Stimulated activated memory B cell treated with anti-CD40 and anti-IgM and Interleukin-4, amounts not matched to agents 10 μg/mL and 1 μg/mL and 100 μg/mL, for 72 hours (primary cell): ENCODE results near the gene ZNF488.

Source experiments
- ATAC-seq: fragments of 150-1000 bp; cut with Tn5 transposase; 2 replicates; pipeline ENCODE4 v1.10.0; 2021
- H3K27ac Mint-ChIP-seq: one replicate; pipeline ENCODE4 v1.8.0; 2022; ENCODE audit warnings: mild to moderate bottlenecking, mixed read lengths
- H3K27me3 Mint-ChIP-seq: one replicate; pipeline ENCODE4 v1.8.0; 2022; ENCODE audit warnings: mixed read lengths
- H3K36me3 Mint-ChIP-seq: one replicate; pipeline ENCODE4 v1.8.0; 2022; ENCODE audit warnings: mixed read lengths
- H3K4me1 Mint-ChIP-seq: one replicate; pipeline ENCODE4 v1.8.0; 2022; ENCODE audit warnings: mixed read lengths
- H3K4me3 Mint-ChIP-seq: one replicate; pipeline ENCODE4 v1.8.0; 2022; ENCODE audit warnings: mild to moderate bottlenecking, moderate library complexity, mixed read lengths
- H3K9me3 Mint-ChIP-seq: one replicate; pipeline ENCODE4 v1.8.0; 2022; ENCODE audit warnings: mixed read lengths

ZNF488 gene

DNA sequence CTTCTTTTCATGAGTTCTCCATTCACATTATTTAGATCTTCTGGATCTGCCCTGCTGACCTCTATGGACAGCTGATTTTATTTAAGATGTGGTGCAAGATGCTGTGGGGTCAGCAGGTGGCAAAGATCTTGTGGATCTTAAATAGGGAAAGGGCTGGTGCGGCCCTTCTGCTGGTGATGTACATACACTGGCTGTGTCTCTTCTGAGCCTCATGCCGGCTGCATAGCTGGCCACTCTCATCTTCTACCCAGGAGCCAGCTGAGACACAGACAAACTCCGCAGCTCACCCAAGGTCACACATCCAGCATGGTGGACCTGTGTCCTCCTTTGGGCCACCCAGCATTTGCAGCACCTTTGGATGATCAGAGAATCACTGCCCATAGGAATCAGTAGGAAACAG is 26.2 kb downstream of the ZNF488 start:
- Mint-ChIP-seq H3K27me3 (no peaks in the 10 kb centered on the region), H3K4me1 (no peaks in the 10 kb centered on the region), H3K27ac (no peak overlapping the region), H3K36me3 (no peaks in the 10 kb centered on the region), H3K4me3 (no peak overlapping the region), H3K9me3 (no peaks in the 10 kb centered on the region)
- no peak for ATAC-seq

DNA sequence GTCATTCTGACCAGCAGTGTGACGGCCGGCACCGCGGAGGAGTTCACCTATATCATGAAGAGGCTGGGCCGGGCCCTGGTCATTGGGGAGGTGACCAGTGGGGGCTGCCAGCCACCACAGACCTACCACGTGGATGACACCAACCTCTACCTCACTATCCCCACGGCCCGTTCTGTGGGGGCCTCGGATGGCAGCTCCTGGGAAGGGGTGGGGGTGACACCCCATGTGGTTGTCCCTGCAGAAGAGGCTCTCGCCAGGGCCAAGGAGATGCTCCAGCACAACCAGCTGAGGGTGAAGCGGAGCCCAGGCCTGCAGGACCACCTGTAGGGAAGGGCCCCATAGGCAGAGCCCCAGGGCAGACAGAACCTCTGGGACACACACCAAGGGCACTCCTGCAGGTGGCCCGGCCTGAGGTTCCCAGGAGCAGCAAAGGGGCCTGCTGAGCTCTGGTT is 26.9 kb downstream of the ZNF488 start:
- Mint-ChIP-seq H3K27me3 (no peaks in the 10 kb centered on the region), H3K4me3 (no peak overlapping the region), H3K9me3 (no peaks in the 10 kb centered on the region), H3K27ac (no peak overlapping the region), H3K4me1 (no peaks in the 10 kb centered on the region), H3K36me3 (no peaks in the 10 kb centered on the region)
- ATAC-seq = peak; percentile 27

DNA sequence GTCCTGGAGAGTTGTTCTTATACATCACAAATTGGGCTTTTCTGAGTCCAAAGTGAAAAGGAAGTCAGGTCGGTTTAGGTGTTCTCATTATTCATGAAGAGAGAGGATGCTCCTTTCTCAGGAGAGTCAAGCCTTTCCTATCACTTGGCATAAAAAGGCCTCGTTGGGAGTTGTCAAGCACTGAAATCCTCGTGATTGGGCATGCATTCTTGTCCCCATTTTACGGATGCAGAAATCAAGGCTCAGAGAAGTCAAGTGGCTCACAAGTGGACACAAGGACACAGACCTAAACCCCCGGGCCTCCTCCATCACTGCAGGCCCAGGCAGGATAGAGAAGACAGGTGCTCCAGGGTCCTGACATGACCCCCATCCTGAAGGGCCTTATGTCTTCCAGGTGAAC is 27.4 kb downstream of the ZNF488 start:
- H3K27me3 Mint-ChIP-seq = no peaks in the 10 kb centered on the region
- ATAC-seq = peak; percentile 3
- no peaks in the 10 kb centered on the region for H3K4me1 Mint-ChIP-seq
- H3K9me3 Mint-ChIP-seq = no peaks in the 10 kb centered on the region
- no peak overlapping the region for H3K27ac Mint-ChIP-seq
- no peaks in the 10 kb centered on the region for H3K36me3 Mint-ChIP-seq
- no peak overlapping the region for H3K4me3 Mint-ChIP-seq

DNA sequence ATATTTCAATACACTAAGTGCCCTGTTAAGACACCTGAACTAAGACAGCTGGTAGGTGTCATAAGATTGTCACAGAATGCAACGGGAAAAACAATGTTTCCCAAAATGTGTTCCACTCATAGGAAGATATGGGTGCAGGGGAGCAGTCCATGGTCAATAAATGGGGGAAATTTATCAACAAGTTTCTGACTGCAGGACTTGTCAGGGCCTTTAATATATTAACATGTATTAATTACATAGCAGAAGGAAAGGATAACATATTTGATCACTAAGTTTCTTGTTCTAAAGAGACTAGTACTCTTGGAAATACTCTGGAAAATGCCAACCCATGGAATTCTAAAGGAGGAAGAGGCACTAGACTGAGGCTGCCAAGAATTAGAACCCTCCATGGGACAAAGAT is 29.2 kb downstream of the ZNF488 start:
- Mint-ChIP-seq H3K27me3 (no peaks in the 10 kb centered on the region), H3K4me3 (no peak overlapping the region), H3K9me3 (no peaks in the 10 kb centered on the region), H3K4me1 (no peaks in the 10 kb centered on the region), H3K36me3 (no peaks in the 10 kb centered on the region), H3K27ac (no peak overlapping the region)
- no peak for ATAC-seq

DNA sequence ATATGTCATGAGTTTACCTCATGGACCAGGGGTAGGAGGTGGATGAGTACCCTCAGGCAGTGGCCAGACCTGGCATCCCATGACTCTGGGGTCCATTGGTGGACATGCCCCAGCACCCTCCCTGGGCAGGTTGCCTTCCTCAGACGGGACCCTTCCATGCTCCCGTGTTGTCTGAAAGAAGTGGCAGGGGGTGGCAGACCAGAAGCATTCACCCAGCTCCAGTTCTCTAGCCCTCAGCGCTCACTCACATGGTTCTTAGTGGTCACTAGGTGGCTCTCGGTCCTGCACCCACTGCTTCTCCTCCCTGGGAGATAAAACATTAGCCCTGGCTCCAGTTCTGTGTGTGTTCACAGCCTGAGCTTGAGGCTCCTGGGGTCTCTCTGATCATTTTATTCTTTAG is 29.9 kb downstream of the ZNF488 start:
- Mint-ChIP-seq H3K4me3 (no peak overlapping the region), H3K9me3 (no peaks in the 10 kb centered on the region), H3K27ac (no peak overlapping the region), H3K4me1 (no peaks in the 10 kb centered on the region), H3K27me3 (no peaks in the 10 kb centered on the region), H3K36me3 (no peaks in the 10 kb centered on the region)
- ATAC-seq = no peak

DNA sequence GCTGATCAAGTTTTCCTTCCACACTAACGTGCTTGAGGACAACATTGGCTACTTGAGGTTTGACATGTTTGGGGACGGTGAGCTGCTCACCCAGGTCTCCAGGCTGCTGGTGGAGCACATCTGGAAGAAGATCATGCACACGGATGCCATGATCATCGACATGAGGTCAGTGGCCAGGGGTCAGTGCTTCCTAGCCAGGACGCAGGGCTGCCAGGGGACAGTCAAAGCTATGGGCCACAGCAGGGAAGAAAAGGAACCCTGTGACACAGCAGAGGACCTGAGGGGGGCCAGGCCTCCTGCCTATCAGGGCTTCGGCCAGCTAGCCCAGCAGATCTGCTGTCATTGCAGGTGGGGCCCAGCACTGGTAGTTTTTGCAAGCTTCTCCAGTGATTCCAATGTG is 30.7 kb downstream of the ZNF488 start:
- no peak overlapping the region for H3K27ac Mint-ChIP-seq
- H3K4me1 Mint-ChIP-seq = no peaks in the 10 kb centered on the region
- H3K27me3 Mint-ChIP-seq = no peaks in the 10 kb centered on the region
- no peaks in the 10 kb centered on the region for H3K36me3 Mint-ChIP-seq
- no peak for ATAC-seq
- no peak overlapping the region for H3K4me3 Mint-ChIP-seq
- H3K9me3 Mint-ChIP-seq = no peaks in the 10 kb centered on the region

DNA sequence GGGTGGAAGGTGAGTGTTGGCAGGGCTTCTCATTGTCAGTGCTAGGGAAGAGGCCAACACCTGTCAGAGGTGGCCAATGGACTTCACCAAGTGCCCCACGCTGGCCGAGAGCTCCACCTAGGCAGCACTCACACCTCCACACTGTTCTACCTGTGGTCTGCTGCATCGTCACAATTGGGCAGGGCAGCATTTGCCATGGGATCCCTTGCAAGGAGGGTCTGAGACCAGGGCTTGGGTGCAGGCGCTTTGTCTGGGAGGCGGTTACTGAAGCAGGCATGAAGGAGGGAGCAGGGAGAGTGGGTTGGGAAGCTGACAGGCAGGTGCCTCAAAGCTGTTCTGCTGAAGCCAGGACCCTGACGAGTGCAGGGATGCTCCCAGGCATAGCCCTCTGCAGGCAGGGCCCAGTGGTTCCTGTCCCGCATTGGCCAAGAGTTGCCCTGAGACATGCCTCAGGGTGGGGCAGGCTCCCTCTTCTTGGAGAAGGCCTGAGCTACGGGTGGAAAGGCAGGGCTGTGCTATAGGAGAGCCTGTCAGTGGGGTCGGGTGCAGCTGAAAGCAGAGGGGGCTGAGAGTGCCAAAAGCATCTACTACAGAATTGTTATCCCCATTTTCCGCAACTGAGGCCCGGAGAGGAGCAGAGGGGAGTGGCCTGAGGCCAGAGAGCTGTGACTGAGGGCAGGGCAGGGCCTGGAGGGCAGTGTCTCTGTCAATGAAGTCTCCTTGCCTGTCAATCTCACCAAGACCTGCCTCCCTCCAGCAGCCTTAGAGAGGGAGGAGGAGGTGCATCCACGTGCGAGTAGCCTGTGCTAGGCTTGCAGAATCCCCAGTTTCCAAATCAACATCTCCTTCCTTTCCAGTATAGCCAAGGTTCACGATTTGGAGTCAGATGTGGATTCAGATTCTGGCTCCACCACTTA is 31.9 kb downstream of the ZNF488 start:
- no peaks in the 10 kb centered on the region for H3K4me1 Mint-ChIP-seq
- H3K4me3 Mint-ChIP-seq = no peak overlapping the region
- H3K36me3 Mint-ChIP-seq = no peaks in the 10 kb centered on the region
- H3K9me3 Mint-ChIP-seq = no peaks in the 10 kb centered on the region
- no peak for ATAC-seq
- H3K27ac Mint-ChIP-seq = no peak overlapping the region
- H3K27me3 Mint-ChIP-seq = no peaks in the 10 kb centered on the region

DNA sequence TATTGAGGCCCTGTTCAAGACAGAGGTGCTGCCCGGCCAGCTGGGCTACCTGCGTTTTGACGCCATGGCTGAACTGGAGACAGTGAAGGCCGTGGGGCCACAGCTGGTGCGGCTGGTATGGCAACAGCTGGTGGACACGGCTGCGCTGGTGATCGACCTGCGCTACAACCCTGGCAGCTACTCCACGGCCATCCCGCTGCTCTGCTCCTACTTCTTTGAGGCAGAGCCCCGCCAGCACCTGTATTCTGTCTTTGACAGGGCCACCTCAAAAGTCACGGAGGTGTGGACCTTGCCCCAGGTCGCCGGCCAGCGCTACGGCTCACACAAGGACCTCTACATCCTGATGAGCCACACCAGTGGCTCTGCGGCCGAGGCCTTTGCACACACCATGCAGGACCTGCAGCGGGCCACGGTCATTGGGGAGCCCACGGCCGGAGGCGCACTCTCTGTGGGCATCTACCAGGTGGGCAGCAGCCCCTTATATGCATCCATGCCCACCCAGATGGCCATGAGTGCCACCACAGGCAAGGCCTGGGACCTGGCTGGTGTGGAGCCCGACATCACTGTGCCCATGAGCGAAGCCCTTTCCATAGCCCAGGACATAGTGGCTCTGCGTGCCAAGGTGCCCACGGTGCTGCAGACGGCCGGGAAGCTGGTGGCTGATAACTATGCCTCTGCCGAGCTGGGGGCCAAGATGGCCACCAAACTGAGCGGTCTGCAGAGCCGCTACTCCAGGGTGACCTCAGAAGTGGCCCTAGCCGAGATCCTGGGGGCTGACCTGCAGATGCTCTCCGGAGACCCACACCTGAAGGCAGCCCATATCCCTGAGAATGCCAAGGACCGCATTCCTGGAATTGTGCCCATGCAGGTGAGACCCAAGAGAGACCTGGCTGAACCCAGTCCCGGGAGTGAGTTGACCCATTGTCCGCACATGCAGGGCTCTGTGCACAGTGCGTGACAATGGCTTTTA is 33.1 kb downstream of the ZNF488 start:
- no peak overlapping the region for H3K4me3 Mint-ChIP-seq
- no peak overlapping the region for H3K27ac Mint-ChIP-seq
- H3K27me3 Mint-ChIP-seq = no peaks in the 10 kb centered on the region
- ATAC-seq = no peak
- no peaks in the 10 kb centered on the region for H3K4me1 Mint-ChIP-seq
- H3K9me3 Mint-ChIP-seq = no peaks in the 10 kb centered on the region
- H3K36me3 Mint-ChIP-seq = no peaks in the 10 kb centered on the region

DNA sequence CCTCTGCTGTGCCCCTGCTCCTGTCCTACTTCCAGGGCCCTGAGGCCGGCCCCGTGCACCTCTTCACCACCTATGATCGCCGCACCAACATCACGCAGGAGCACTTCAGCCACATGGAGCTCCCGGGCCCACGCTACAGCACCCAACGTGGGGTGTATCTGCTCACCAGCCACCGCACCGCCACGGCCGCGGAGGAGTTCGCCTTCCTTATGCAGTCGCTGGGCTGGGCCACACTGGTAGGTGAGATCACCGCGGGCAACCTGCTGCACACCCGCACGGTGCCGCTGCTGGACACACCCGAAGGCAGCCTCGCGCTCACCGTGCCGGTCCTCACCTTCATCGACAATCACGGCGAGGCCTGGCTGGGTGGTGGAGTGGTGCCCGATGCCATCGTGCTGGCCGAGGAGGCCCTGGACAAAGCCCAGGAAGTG is 34.1 kb downstream of the ZNF488 start:
- Mint-ChIP-seq H3K27me3 (no peaks in the 10 kb centered on the region), H3K9me3 (no peaks in the 10 kb centered on the region), H3K4me3 (no peak overlapping the region), H3K27ac (no peak overlapping the region), H3K4me1 (no peaks in the 10 kb centered on the region), H3K36me3 (no peaks in the 10 kb centered on the region)
- no peak for ATAC-seq

DNA sequence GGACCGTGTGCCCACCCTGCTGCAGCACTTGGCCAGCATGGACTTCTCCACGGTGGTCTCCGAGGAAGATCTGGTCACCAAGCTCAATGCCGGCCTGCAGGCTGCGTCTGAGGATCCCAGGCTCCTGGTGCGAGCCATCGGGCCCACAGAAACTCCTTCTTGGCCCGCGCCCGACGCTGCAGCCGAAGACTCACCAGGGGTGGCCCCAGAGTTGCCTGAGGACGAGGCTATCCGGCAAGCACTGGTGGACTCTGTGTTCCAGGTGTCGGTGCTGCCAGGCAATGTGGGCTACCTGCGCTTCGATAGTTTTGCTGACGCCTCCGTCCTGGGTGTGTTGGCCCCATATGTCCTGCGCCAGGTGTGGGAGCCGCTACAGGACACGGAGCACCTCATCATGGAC is 34.6 kb downstream of the ZNF488 start:
- Mint-ChIP-seq H3K4me1 (no peaks in the 10 kb centered on the region), H3K27ac (no peak overlapping the region), H3K9me3 (no peaks in the 10 kb centered on the region), H3K4me3 (no peak overlapping the region), H3K27me3 (no peaks in the 10 kb centered on the region), H3K36me3 (no peaks in the 10 kb centered on the region)
- ATAC-seq = no peak

DNA sequence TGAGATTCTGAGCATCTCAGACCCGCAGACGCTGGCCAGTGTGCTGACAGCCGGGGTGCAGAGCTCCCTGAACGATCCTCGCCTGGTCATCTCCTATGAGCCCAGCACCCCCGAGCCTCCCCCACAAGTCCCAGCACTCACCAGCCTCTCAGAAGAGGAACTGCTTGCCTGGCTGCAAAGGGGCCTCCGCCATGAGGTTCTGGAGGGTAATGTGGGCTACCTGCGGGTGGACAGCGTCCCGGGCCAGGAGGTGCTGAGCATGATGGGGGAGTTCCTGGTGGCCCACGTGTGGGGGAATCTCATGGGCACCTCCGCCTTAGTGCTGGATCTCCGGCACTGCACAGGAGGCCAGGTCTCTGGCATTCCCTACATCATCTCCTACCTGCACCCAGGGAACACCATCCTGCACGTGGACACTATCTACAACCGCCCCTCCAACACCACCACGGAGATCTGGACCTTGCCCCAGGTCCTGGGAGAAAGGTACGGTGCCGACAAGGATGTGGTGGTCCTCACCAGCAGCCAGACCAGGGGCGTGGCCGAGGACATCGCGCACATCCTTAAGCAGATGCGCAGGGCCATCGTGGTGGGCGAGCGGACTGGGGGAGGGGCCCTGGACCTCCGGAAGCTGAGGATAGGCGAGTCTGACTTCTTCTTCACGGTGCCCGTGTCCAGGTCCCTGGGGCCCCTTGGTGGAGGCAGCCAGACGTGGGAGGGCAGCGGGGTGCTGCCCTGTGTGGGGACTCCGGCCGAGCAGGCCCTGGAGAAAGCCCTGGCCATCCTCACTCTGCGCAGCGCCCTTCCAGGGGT is 35.2 kb downstream of the ZNF488 start:
- no peaks in the 10 kb centered on the region for H3K4me1 Mint-ChIP-seq
- H3K9me3 Mint-ChIP-seq = no peaks in the 10 kb centered on the region
- H3K27me3 Mint-ChIP-seq = no peaks in the 10 kb centered on the region
- H3K4me3 Mint-ChIP-seq = no peak overlapping the region
- H3K27ac Mint-ChIP-seq = no peak overlapping the region
- ATAC-seq = no peak
- no peaks in the 10 kb centered on the region for H3K36me3 Mint-ChIP-seq

DNA sequence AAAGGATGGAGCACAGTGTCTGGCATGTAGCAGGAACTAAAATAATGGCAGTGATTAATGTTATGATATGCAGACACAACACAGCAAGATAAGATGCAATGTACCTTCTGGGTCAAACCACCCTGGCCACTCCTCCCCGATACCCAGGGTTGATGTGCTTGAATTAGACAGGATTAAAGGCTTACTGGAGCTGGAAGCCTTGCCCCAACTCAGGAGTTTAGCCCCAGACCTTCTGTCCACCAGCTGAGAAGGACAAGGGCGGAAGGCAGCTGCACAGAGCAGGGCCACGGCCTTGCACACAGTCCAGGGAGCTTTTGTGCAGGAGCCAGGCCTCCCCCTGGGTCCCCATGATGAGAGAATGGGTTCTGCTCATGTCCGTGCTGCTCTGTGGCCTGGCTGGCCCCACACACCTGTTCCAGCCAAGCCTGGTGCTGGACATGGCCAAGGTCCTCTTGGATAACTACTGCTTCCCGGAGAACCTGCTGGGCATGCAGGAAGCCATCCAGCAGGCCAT is 35.9 kb downstream of the ZNF488 start, which contains the start of gene RBP3:
Gene RBP3, plus strand, starts transcription at position 226 of the 514 bp plus-strand sequence. Its CDS starts 122 bp downstream, at position 348.
- Mint-ChIP-seq H3K36me3 (no peaks in the 10 kb centered on the region), H3K27me3 (no peaks in the 10 kb centered on the region), H3K9me3 (no peaks in the 10 kb centered on the region), H3K27ac (no peak within 1 kb of the TSS), H3K4me3 (no peak within 1 kb of the TSS), H3K4me1 (no peaks in the 10 kb centered on the region)
- ATAC-seq = no peak

DNA sequence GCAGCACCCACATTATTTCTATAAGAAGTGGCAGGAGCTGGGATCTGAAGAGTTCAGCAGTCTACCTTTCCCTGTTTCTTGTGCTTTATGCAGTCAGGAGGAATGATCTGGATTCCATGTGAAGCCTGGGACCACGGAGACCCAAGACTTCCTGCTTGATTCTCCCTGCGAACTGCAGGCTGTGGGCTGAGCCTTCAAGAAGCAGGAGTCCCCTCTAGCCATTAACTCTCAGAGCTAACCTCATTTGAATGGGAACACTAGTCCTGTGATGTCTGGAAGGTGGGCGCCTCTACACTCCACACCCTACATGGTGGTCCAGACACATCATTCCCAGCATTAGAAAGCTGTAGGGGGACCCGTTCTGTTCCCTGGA is 36.8 kb downstream of the ZNF488 start:
- Mint-ChIP-seq H3K4me1 (no peaks in the 10 kb centered on the region), H3K27ac (no peak overlapping the region), H3K4me3 (no peak overlapping the region), H3K27me3 (no peaks in the 10 kb centered on the region), H3K36me3 (no peaks in the 10 kb centered on the region), H3K9me3 (no peaks in the 10 kb centered on the region)
- no peak for ATAC-seq

DNA sequence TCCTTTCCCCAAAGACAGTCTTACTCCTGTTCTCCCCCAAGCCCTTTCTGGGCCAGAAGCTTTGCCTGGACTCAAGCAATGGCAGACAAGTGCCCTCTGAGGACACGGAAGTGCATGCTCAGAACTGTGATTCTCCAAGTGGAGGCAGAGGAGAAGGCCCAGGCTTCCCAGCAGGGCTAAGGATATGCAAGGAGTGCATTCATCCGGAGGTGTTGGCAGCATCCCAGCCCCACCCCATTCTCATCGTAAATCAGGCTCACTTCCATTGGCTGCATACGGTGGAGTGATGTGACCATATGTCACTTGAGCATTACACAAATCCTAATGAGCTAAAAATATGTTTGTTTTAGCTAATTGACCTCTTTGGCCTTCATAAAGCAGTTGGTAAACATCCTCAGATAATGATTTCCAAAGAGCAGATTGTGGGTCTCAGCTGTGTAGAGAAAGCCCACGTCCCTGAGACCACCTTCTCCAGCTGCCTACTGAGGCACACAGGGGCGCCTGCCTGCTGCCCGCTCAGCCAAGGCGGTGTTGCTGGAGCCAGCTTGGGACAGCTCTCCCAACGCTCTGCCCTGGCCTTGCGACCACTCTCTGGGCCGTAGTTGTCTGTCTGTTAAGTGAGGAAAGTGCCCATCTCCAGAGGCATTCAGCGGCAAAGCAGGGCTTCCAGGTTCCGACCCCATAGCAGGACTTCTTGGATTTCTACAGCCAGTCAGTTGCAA is 37.4 kb downstream of the ZNF488 start:
- ATAC-seq = no peak
- Mint-ChIP-seq H3K9me3 (no peaks in the 10 kb centered on the region), H3K4me1 (no peaks in the 10 kb centered on the region), H3K27ac (no peak overlapping the region), H3K4me3 (no peak overlapping the region), H3K36me3 (no peaks in the 10 kb centered on the region), H3K27me3 (peaks cover under 1% of the 10 kb centered on the region)
